GM12865 (cell line): Measurements from ENCODE around the gene PRDX5.

Source experiments
- DNase-seq: peaks from one replicate; pipeline ENCODE4 v3.0.0; 2010; ENCODE audit warnings: low read depth
- H3K4me3 ChIP-seq: 2 replicates; pipeline ENCODE4 v1.5.1; 2011; ENCODE audit warnings: mild to moderate bottlenecking, low read depth, low read length, control low read depth
- CTCF ChIP-seq: IDR thresholded peaks from 2 replicates; pipeline ENCODE4 v1.5.1; 2011; ENCODE audit warnings: low read length, control low read depth, low read depth, inconsistent platforms; ENCODE audit not compliant: insufficient read depth; ENCODE audit errors: missing control alignments

The PRDX5 gene

GRCh38 chr11:64317961-64318765 is at the start of gene PRDX5:
PRDX5 (plus strand) TSS chr11:64318121; CDS start chr11:64318216, 95 bp downstream.
- peak within 1 kb of the TSS; percentile 99 for H3K4me3 ChIP-seq
- peak; percentile 98 for DNase-seq
- TF ChIP-seq CTCF: peak; percentile 38

- peak overlapping the region; percentile 55 for H3K4me3 ChIP-seq
- peak; percentile 83 for DNase-seq
- no peak for TF ChIP-seq CTCF
These were observed 48.9 kb upstream of the PRDX5 start for GRCh38 chr11:64268893-64269539.

DNA sequence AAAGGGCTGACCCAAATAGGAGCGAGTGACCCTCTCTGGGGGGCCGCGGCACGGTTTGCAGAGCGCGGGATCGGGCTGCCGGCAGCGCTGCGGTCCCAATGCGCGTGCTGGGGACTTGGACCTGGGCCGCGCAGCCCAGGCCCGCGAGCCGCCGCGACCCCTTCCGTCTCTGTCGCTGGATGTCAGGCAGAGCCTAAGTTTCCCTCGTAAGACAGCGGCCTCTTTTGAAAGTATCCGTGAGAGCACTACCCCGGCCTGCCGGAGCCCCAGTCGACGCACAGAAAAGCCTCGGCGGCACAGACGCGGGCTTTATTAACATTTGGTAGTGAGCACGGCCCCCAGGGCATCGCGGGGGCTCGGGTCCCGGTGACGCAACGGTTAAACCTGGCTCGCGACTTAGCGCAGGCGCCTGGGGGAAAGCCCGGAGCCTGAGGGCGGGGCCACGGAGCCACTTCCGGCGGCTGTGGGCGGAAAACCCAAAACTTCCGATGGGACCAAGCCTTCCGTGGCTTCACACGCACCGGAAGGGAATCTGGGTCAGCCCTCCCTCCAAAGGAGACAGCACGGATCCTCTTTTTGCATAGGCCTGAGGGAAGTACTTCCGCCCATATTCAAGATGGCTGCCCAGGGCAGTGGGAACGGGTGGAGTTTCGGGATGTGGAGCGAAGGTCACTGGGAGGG is 48.2 kb upstream of the PRDX5 start:
- DNase-seq: peak; percentile 100
- peak overlapping the region; percentile 55 for H3K4me3 ChIP-seq
- TF ChIP-seq CTCF: no peak

DNA sequence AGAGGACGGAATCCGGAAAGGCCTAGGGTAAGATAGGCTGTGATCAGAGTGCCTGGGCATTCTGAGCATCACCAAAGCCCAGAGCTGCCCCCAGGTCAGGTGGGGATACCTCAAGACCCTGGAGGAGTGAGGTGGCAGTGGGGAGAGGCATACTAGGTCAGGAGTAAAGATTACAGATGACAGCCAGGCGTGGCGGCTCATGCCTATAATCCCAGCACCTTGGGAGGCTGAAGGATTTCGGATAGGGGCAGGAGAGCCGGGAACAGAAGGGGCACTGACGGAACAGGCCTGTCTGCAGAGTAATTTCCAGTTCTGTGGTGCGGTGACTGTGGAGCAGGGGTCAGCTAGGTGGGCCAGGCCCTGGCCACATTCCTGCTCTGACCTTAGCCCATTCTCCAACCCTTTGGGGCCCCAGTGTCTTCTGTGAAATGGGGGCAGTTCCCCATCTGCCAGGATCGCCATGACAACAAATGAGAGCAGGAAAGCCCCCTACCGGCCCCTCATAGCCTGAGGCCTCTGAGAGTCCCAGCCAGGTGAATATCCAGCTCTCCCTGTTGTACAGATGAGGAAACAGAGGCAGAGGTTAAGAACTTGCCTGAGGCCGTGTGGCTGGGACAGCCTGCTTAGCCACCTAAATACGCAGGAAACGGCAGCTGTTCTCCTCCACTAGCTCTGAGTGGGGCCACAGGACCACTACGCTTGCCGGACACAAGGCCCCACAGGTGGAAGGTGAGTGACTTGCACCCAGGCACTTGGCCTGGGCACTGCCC is 42.7 kb upstream of the PRDX5 start:
- no peak for TF ChIP-seq CTCF
- no peak for DNase-seq
- no peak overlapping the region for H3K4me3 ChIP-seq

DNA sequence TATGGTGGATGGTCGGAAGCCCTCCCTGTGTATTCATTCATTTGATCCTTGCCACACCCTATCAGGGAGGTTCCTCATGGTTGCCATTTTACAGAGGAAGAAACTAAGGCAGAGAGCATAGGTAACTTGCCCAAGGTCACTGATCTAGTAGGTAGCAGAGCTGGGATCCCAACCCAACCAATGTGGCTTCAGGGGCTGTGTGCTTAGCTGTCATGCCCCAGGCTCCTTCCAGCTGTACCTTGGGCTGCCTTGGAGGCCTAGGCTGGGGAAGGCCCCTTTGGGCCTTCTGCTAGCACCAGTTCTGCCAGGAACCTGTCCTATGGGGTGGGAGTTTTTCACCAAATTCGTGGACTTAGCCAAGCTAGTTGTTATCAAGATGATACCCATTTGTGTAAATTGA is 42.1 kb upstream of the PRDX5 start:
- DNase-seq: no peak
- no peak for TF ChIP-seq CTCF
- H3K4me3 ChIP-seq: no peak overlapping the region

DNA sequence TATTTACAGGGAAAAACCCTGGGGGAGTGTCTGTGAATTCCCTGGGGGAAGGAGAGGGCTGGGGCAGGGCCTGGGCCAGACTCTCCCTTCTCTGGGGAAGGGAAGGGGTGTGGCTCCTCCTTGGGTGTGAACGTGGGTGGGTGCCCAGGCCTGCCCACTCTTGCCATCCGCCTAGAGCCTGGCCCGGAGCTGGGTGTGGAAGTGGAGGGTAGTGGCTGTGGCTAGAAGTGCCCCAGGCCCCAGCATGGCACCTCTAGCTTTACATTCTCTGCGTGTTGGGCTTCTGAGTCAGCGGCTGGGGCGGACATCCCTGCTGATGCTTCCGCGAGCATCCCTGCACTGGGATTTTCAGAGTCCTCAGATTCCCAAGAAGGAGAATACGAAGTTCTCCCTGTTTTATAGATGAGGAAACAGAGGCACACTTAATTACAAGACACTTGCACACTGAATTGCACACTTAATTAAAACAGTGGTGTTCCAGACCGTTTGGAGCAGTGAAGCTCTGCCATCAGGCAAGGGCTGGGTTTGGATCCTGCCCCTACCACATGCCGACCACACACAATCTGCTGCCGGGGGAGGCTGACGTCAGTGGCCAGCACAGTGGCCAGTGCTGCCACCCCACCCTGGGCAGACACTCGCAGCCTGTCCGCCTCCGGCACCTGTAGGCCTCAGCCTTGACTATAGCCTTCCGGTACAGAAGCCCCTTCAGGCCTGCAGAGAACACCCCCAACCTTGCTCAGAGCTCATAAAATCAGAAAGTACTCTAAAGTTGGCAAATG is 41.1 kb upstream of the PRDX5 start:
- H3K4me3 ChIP-seq: no peak overlapping the region
- no peak for TF ChIP-seq CTCF
- DNase-seq: no peak
